GM12878 (cell line): ENCODE data around the gene RPS19BP1.

Source experiments
- ATF3 ChIP-seq: IDR thresholded peaks from 2 replicates; pipeline ENCODE4 v1.6.1; 2011; ENCODE audit warnings: low read depth, mild to moderate bottlenecking, low read length, moderate library complexity, borderline replicate concordance; ENCODE audit errors: extremely low read depth
- CTCF ChIP-seq, 3 experiments: IDR thresholded peaks in 2 of 3; conservative IDR thresholded peaks in 1 of 3; 2 replicates each; pipeline ENCODE4 v1.5.1; 2011; ENCODE audit warnings: low read depth in 3 of 3, low read length in 3 of 3, mild to moderate bottlenecking in 3 of 3, control low read depth in 2 of 3, moderate library complexity in 2 of 3, inconsistent platforms in 1 of 3, mixed read lengths in 1 of 3; ENCODE audit not compliant: control insufficient read depth in 2 of 3, insufficient read depth in 1 of 3; ENCODE audit errors: extremely low read depth in 1 of 3
- EZH2 ChIP-seq: IDR thresholded peaks from 2 replicates; pipeline ENCODE4 v1.6.1; 2012; ENCODE audit warnings: low read depth, mild to moderate bottlenecking, control low read depth, inconsistent platforms, low read length, borderline replicate concordance; ENCODE audit not compliant: control insufficient read depth
- POLR2AphosphoS5 ChIP-seq: IDR thresholded peaks from 2 replicates; pipeline ENCODE4 v1.6.1; 2011; ENCODE audit warnings: mild to moderate bottlenecking, low read length, inconsistent platforms
- SMAD1 ChIP-seq: fragments of 450-650 bp; IDR thresholded peaks from 2 replicates; pipeline ENCODE4 v1.6.1; 2018; ENCODE audit warnings: mild to moderate bottlenecking, low read depth; ENCODE audit not compliant: partially characterized antibody

GRCh38 chr22:39493759-39494158 is 38.8 kb downstream of the RPS19BP1 start:
- TF ChIP-seq CTCF (IDR thresholded peaks at IDR 0.05 in 2 of 3, conservative IDR thresholded peaks at IDR 0.05 in 1 of 3; ENCODE audit: control insufficient read depth in 2 of 3, extremely low read depth in 1 of 3, insufficient read depth in 1 of 3, low read depth in 3 of 3, low read length in 3 of 3) (no peak), POLR2AphosphoS5 (no peak), EZH2 (no peak), ATF3 (no peak), SMAD1 (no peak)
